ENCODE measurements around the gene BTK. TPM values are rescaled to one million over a fixed set of nuclear protein-coding genes. Genes with fewer than 3 reads are reported as not detected.

BTK gene
- total RNA-seq, 2 experiments from 2014 or later = 133 to 140 TPM

DNA sequence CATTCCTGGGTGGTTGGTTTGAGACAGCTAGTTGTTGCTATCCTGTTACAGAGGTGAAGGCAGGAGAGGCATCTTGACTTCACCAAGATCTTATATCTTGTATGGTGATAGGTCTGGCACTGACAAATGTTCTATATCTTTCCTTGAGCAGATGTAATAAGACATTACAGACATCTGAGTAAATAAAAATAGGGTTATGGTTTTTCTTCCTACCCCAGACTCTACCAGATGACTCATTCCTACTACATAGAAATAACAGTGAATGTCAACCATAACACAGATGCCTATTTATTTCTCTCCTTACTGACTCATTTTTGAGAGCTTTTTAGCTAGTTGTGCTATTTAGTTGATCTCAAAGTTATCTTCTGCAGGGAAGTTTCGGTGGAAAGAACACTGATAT is 43.9 kb upstream of the BTK start:
- H3K9me3 ChIP-seq (ENCODE audit: low read length) = no peaks in the 10 kb centered on the region
- H3K4me1 ChIP-seq (ENCODE audit: insufficient read depth, low read length, poor library complexity, severe bottlenecking) = no peaks in the 10 kb centered on the region
- no peaks in the 10 kb centered on the region for H4K20me1 ChIP-seq (ENCODE audit: insufficient read depth, low read length)
- no peak for TF ChIP-seq EZH2phosphoT487 (IDR thresholded peaks at IDR 0.05; ENCODE audit: borderline replicate concordance, low read depth, low read length)
- TF ChIP-seq, protein P1, sequence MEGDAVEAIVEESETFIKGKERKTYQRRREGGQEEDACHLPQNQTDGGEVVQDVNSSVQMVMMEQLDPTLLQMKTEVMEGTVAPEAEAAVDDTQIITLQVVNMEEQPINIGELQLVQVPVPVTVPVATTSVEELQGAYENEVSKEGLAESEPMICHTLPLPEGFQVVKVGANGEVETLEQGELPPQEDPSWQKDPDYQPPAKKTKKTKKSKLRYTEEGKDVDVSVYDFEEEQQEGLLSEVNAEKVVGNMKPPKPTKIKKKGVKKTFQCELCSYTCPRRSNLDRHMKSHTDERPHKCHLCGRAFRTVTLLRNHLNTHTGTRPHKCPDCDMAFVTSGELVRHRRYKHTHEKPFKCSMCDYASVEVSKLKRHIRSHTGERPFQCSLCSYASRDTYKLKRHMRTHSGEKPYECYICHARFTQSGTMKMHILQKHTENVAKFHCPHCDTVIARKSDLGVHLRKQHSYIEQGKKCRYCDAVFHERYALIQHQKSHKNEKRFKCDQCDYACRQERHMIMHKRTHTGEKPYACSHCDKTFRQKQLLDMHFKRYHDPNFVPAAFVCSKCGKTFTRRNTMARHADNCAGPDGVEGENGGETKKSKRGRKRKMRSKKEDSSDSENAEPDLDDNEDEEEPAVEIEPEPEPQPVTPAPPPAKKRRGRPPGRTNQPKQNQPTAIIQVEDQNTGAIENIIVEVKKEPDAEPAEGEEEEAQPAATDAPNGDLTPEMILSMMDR (conservative IDR thresholded peaks at IDR 0.05; ENCODE audit: low read length) = no peak
- intact Hi-C loops (cut with micrococcal nuclease; ENCODE audit: unreplicated experiment) = no loop called here
- H3K9me2 ChIP-seq (ENCODE audit: insufficient read depth, low read length) = no peaks in the 10 kb centered on the region
- no peak overlapping the region for H3K4me3 ChIP-seq (ENCODE audit: low read depth, low read length, poor library complexity, severe bottlenecking)
- H3K27ac ChIP-seq (ENCODE audit: low read depth, low read length, poor library complexity, severe bottlenecking) = no peak overlapping the region
- H2AFZ ChIP-seq (ENCODE audit: low read length) = no peak overlapping the region
- no peak overlapping the region for H3K4me2 ChIP-seq (ENCODE audit: low read length)
- no peaks in the 10 kb centered on the region for H3K79me2 ChIP-seq (ENCODE audit: insufficient read depth, low read depth, low read length)
- ChIA-PET CTCF (ENCODE audit: unreplicated experiment) (no interaction called here), POLR2A (interaction anchor here (0.7 kb wide), 1 partner anchor 17 kb away, joined by 5 read pairs; no protein-coding TSS in a partner anchor)
- DNase-seq (ENCODE audit: low spot score) = no peak
- no TSS peak for BruUV-seq (replicated peaks)
- H3K36me3 ChIP-seq (ENCODE audit: insufficient read depth, low read length) = no peaks in the 10 kb centered on the region

DNA sequence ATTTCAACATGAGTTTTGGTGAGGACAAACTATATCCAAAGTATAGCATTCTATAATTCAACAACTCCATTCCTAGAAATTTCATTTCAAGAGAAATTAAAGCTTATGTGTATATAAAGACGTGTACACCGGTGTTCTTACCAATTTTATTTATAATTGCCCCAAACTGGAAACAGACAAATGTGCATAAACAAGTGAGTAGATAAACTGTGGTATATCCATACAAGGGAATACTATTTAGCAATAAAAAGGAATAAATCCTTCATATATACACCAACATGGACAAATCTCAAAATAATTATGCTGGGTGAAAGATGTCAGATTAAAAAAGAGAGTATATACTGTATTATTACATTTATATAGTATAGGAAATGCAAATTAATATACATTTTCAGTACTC is 42.0 kb upstream of the BTK start:
- no peak overlapping the region for H2AFZ ChIP-seq (ENCODE audit: low read length)
- H3K27ac ChIP-seq (ENCODE audit: low read depth, low read length, poor library complexity, severe bottlenecking) = no peak overlapping the region
- no peak for DNase-seq (ENCODE audit: low spot score)
- TF ChIP-seq, protein P1 (conservative IDR thresholded peaks at IDR 0.05; ENCODE audit: low read length) = no peak
- no peak for TF ChIP-seq EZH2phosphoT487 (IDR thresholded peaks at IDR 0.05; ENCODE audit: borderline replicate concordance, low read depth, low read length)
- no TSS peak for BruUV-seq (replicated peaks)
- no peaks in the 10 kb centered on the region for H3K9me2 ChIP-seq (ENCODE audit: insufficient read depth, low read length)
- no peak overlapping the region for H3K4me3 ChIP-seq (ENCODE audit: low read depth, low read length, poor library complexity, severe bottlenecking)
- ChIA-PET POLR2A (no interaction called here), CTCF (ENCODE audit: unreplicated experiment) (no interaction called here)
- H3K4me1 ChIP-seq (ENCODE audit: insufficient read depth, low read length, poor library complexity, severe bottlenecking) = no peaks in the 10 kb centered on the region
- H3K4me2 ChIP-seq (ENCODE audit: low read length) = no peak overlapping the region
- no peaks in the 10 kb centered on the region for H3K36me3 ChIP-seq (ENCODE audit: insufficient read depth, low read length)
- H3K79me2 ChIP-seq (ENCODE audit: insufficient read depth, low read depth, low read length) = no peaks in the 10 kb centered on the region
- no peaks in the 10 kb centered on the region for H3K9me3 ChIP-seq (ENCODE audit: low read length)
- intact Hi-C loops (cut with micrococcal nuclease; ENCODE audit: unreplicated experiment) = no loop called here
- H4K20me1 ChIP-seq (ENCODE audit: insufficient read depth, low read length) = no peaks in the 10 kb centered on the region

DNA sequence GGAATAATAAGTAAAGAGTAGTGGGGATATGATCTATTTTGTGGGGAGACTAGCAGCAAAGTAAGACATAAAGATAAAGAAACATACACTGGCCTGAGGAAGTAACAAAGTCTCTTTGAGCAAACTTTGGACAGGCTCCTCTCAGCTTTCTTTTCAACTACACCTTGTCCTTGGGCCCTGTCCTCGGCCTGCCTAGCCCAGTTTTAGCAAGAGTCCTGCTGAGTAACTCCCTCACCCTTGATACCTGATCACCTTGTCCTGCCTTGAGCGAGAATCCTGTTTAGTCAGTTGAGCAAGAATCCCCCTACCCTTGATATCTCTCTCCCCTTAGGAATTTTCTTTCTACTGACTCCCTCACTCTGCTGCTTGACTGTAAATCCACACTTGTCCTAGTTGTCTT is 33.5 kb upstream of the BTK start:
- H2AFZ ChIP-seq (ENCODE audit: low read length) = no peak overlapping the region
- H3K9me3 ChIP-seq (ENCODE audit: low read length) = no peaks in the 10 kb centered on the region
- POLR2A ChIA-PET = no interaction called here
- H3K27ac ChIP-seq (ENCODE audit: low read depth, low read length, poor library complexity, severe bottlenecking) = no peak overlapping the region
- H3K4me2 ChIP-seq (ENCODE audit: low read length) = no peak overlapping the region
- no TSS peak for BruUV-seq (replicated peaks)
- no peak for TF ChIP-seq EZH2phosphoT487 (IDR thresholded peaks at IDR 0.05; ENCODE audit: borderline replicate concordance, low read depth, low read length)
- TF ChIP-seq, protein P1 (conservative IDR thresholded peaks at IDR 0.05; ENCODE audit: low read length) = no peak
- peaks cover 12% of the 10 kb centered on the region for H3K4me1 ChIP-seq (ENCODE audit: insufficient read depth, low read length, poor library complexity, severe bottlenecking)
- H3K4me3 ChIP-seq (ENCODE audit: low read depth, low read length, poor library complexity, severe bottlenecking) = no peak overlapping the region
- intact Hi-C loops (cut with micrococcal nuclease; ENCODE audit: unreplicated experiment) = loop anchor here (5.0 kb wide), 1 partner anchor 173 kb away; no protein-coding TSS in a partner anchor
- H3K36me3 ChIP-seq (ENCODE audit: insufficient read depth, low read length) = no peaks in the 10 kb centered on the region
- no peak for DNase-seq (ENCODE audit: low spot score)
- H3K79me2 ChIP-seq (ENCODE audit: insufficient read depth, low read depth, low read length) = peaks cover 3% of the 10 kb centered on the region; the same call in 1 of the 2 replicates
- CTCF ChIA-PET (ENCODE audit: unreplicated experiment) = no interaction called here
- H3K9me2 ChIP-seq (ENCODE audit: insufficient read depth, low read length) = no peaks in the 10 kb centered on the region
- H4K20me1 ChIP-seq (ENCODE audit: insufficient read depth, low read length) = no peaks in the 10 kb centered on the region
